Endodermal cell (in vitro differentiated cells): ENCODE measurements around the gene PSMD13. TPM values are rescaled to one million over a fixed set of nuclear protein-coding genes. Genes with fewer than 3 reads are reported as not detected.

Experiments used
- DNase-seq: peaks from one replicate; pipeline ENCODE4 v3.0.0-alpha.2; 2017
- H3K27ac ChIP-seq: 2 replicates; pipeline ENCODE4 v1.5.1; 2013; ENCODE audit warnings: mild to moderate bottlenecking, low read depth, low read length, moderate library complexity
- H3K27me3 ChIP-seq: 2 replicates; pipeline ENCODE4 v1.6.1; 2013; ENCODE audit warnings: mild to moderate bottlenecking, low read length, moderate library complexity; ENCODE audit not compliant: insufficient read depth, control insufficient read depth, poor library complexity, severe bottlenecking
- H3K36me3 ChIP-seq: 2 replicates; pipeline ENCODE4 v1.7.0; 2013; ENCODE audit warnings: mild to moderate bottlenecking, low read length, moderate library complexity; ENCODE audit not compliant: control insufficient read depth, insufficient read depth
- H3K4me1 ChIP-seq: one replicate; pipeline ENCODE4 v1.7.0; 2013; ENCODE audit warnings: low read length; ENCODE audit not compliant: control insufficient read depth, insufficient read depth
- H3K4me3 ChIP-seq: 2 replicates; pipeline ENCODE4 v1.5.1; 2013; ENCODE audit warnings: mild to moderate bottlenecking, low read length, moderate library complexity
- H3K9ac ChIP-seq: 2 replicates; pipeline ENCODE4 v1.6.1; 2013; ENCODE audit warnings: mild to moderate bottlenecking, low read length, moderate library complexity; ENCODE audit not compliant: poor library complexity, severe bottlenecking; ENCODE audit errors: extremely low read depth
- H3K9me3 ChIP-seq: 2 replicates; pipeline ENCODE4 v1.6.1; 2013; ENCODE audit warnings: mild to moderate bottlenecking, low read length, moderate library complexity; ENCODE audit not compliant: control insufficient read depth
- H3K27ac Mint-ChIP-seq: 2 replicates; pipeline ENCODE4 v1.8.0; 2020; ENCODE audit warnings: mixed read lengths
- H3K27me3 Mint-ChIP-seq: 2 replicates; pipeline ENCODE4 v1.8.0; 2021; ENCODE audit warnings: mild to moderate bottlenecking, mixed read lengths; ENCODE audit not compliant: insufficient read depth
- H3K36me3 Mint-ChIP-seq: 2 replicates; pipeline ENCODE4 v1.8.0; 2020; ENCODE audit warnings: low read depth, mixed read lengths
- H3K4me1 Mint-ChIP-seq: 2 replicates; pipeline ENCODE4 v1.8.0; 2020; ENCODE audit warnings: mixed read lengths
- H3K4me3 Mint-ChIP-seq: 2 replicates; pipeline ENCODE4 v1.8.0; 2020; ENCODE audit warnings: mild to moderate bottlenecking, moderate library complexity, mixed read lengths
- H3K9me3 Mint-ChIP-seq: 2 replicates; pipeline ENCODE4 v1.8.0; 2020; ENCODE audit warnings: mild to moderate bottlenecking, mixed read lengths
- CTCF ChIP-seq: fragments of 200-600 bp; sonication (generic); conservative IDR thresholded peaks from 2 replicates; pipeline ENCODE4 v1.5.0; 2021; ENCODE audit warnings: antibody characterized with exemption, mild to moderate bottlenecking
- WGBS, 2 experiments: methylation state at CpG; one replicate each; pipeline versions ENCODE4 v1.1.5 to v1.1.7; 2013; ENCODE audit warnings: missing lambda C conversion rate in 2 of 2, mixed read lengths in 1 of 2; ENCODE audit not compliant: insufficient coverage in 1 of 2, insufficient read length in 1 of 2; 5-methylcytosine and 5-hydroxymethylcytosine counted together
- total RNA-seq, 2 donors: library from RNA; stranded (reverse); fragmentation: NEBNext Ultra II Directional in 1 of 2; extraction: Animal tissue kit (Norgen Biotek cat#: 25700) in 1 of 2; gene quantifications; 2 replicates in 1 of 2; 3 replicates in 1 of 2; pipeline ENCODE4 v1.2.1, GENCODE V29; 2021

PSMD13 gene
- total RNA-seq, 2 donors from 2014 or later: 120 to 134 TPM

DNA sequence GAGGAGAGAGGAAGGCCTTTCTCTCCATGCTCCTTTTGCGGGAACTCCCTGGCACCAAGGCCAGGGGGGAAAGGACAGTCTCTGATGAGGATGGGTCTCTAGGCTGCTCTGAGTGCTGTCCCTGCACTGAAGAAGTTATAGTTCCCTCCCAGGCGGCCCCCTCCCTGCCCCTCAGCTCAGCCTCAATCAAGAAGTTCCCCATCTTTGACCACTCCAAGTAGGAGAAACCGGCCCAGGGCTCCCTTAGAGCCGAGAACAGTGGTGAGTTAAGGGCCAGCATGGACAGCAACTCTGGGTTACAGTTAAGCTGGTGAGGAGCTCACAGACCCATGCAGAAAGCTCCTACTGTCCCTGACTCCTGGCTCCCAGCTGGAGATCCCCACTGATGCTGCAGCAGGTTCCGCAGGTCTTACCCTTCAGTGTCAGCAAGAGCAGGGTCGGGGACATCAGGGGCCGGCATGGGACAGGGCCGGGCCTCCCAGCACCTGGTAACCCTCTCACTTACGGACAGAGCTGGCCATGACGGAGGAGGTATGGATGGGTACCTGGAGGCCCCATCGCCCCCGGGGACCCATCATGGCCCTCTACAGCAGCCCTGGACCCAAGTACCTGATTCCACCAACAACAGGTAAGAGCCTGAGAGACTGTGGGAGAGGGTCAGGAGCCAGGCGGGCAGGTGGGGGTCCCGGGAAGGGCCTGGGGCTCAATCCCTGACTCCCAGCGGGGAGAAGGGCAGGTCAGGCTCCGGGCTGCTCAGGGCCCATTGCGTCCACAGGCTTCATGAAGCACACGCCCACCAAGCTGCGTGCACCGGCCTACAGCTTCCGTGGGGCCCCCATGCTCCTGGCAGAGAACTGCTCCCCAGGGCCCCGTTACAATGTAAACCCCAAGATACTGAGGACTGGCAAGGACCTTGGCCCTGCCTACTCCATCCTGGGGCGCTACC lies 39.7 kb upstream of the PSMD13 start:
- no peak for TF ChIP-seq CTCF

GRCh38 chr11:197741-198235 lies 39.0 kb upstream of the PSMD13 start:
- no peak for TF ChIP-seq CTCF
- Histone ChIP-seq H3K4me1 (peaks cover 11% of the 10 kb centered on the region), H3K9ac (no peak overlapping the region), H3K27ac (no peak overlapping the region), H3K36me3 (peaks cover 9% of the 10 kb centered on the region), H3K9me3 (no peaks in the 10 kb centered on the region), H3K27me3 (no peaks in the 10 kb centered on the region), H3K4me3 (no peak overlapping the region)
- peak; percentile 25 for DNase-seq
- peaks cover 9% of the 10 kb centered on the region for H3K4me1 Mint-ChIP-seq
- peaks cover 2% of the 10 kb centered on the region for H3K27me3 Mint-ChIP-seq
- H3K27ac Mint-ChIP-seq: no peak overlapping the region
- peaks cover 13% of the 10 kb centered on the region for H3K36me3 Mint-ChIP-seq
- WGBS, 2 experiments: 89 to 100% methylated on average over 2 to 9 of the region's 9 CpGs
- H3K9me3 Mint-ChIP-seq: no peaks in the 10 kb centered on the region
- H3K4me3 Mint-ChIP-seq: no peak overlapping the region

More for the DNA sequence above, 39.7 kb upstream of the PSMD13 start:
- H3K9me3 ChIP-seq: no peaks in the 10 kb centered on the region
- peaks cover 9% of the 10 kb centered on the region for H3K36me3 ChIP-seq
- no peak overlapping the region for H3K27ac ChIP-seq
- DNase-seq: peak; percentile 35
- Mint-ChIP-seq H3K27ac (no peak overlapping the region), H3K4me3 (no peak overlapping the region), H3K36me3 (peaks cover 10% of the 10 kb centered on the region), H3K27me3 (peaks cover 2% of the 10 kb centered on the region), H3K4me1 (peaks cover 2% of the 10 kb centered on the region), H3K9me3 (peaks cover 1% of the 10 kb centered on the region)
- no peak overlapping the region for H3K9ac ChIP-seq
- WGBS, 2 experiments: 93 to 96% methylated on average over 13 to 23 of the region's 23 CpGs
- peaks cover 4% of the 10 kb centered on the region for H3K4me1 ChIP-seq
- H3K4me3 ChIP-seq: no peak overlapping the region
- no peaks in the 10 kb centered on the region for H3K27me3 ChIP-seq

- Mint-ChIP-seq H3K4me3 (no peak overlapping the region), H3K9me3 (no peaks in the 10 kb centered on the region), H3K27me3 (peaks cover 2% of the 10 kb centered on the region), H3K4me1 (peaks cover 14% of the 10 kb centered on the region), H3K36me3 (peaks cover 13% of the 10 kb centered on the region), H3K27ac (no peak overlapping the region)
- Histone ChIP-seq H3K4me3 (no peak overlapping the region), H3K27ac (no peak overlapping the region), H3K27me3 (no peaks in the 10 kb centered on the region), H3K36me3 (peaks cover 9% of the 10 kb centered on the region), H3K9me3 (no peaks in the 10 kb centered on the region), H3K4me1 (peaks cover 14% of the 10 kb centered on the region), H3K9ac (no peak overlapping the region)
- WGBS, 2 experiments: 92 to 94% methylated on average over 5 to 21 of the region's 21 CpGs
- TF ChIP-seq CTCF: no peak
- DNase-seq: peak; percentile 29
These were observed 38.5 kb upstream of the PSMD13 start for GRCh38 chr11:198236-198806.
